SK-N-SH (cell line): ENCODE measurements around the gene METTL24. TPM values are rescaled to one million over a fixed set of nuclear protein-coding genes. Genes with fewer than 3 reads are reported as not detected.

Experiments
- CTCF ChIA-PET: fragments of 300-600, 350-600 bp; formaldehyde crosslinking; extraction: SDS; loops from one replicate; lab custom pipeline; 2021; lab: Yijun Ruan, JAX
- POLR2A ChIA-PET: fragments of 350-600 bp; sonication (Branson Sonifier 250); formaldehyde crosslinking; extraction: SDS; loops from one replicate; lab custom pipeline; 2020; ENCODE audit warnings: antibody characterized with exemption, inconsistent platforms; lab: Yijun Ruan, JAX
- DNase-seq: peaks from one replicate; pipeline ENCODE4 v3.0.0; 2012
- H2AFZ ChIP-seq: fragments of 200-600 bp; sonication (generic); 2 replicates; pipeline ENCODE4 v1.8.1; 2016; ENCODE audit warnings: antibody characterized with exemption, mild to moderate bottlenecking, low read depth
- H3F3A ChIP-seq: fragments of 200-600 bp; sonication (generic); replicated peaks from 2 replicates; pipeline ENCODE3; 2016; ENCODE audit warnings: antibody characterized with exemption, mild to moderate bottlenecking; ENCODE audit not compliant: insufficient read depth
- H3K27ac ChIP-seq, 2 experiments: fragments of 200-500 bp in 1 of 2; fragments of 200-600 bp in 1 of 2; sonication (Bioruptor generic) in 1 of 2; sonication (generic), shearing (Covaris generic) in 1 of 2; 2 replicates each; pipeline versions ENCODE4 v1.5.1 to v1.6.1; 2014 to 2016; ENCODE audit warnings: low read depth in 2 of 2, inconsistent platforms in 1 of 2, low read length in 1 of 2, mild to moderate bottlenecking in 1 of 2, mixed read lengths in 1 of 2
- H3K27me3 ChIP-seq: fragments of 200-600 bp; sonication (generic), shearing (Covaris generic); 2 replicates; pipeline ENCODE4 v1.6.1; 2016; ENCODE audit warnings: mixed run types; ENCODE audit not compliant: insufficient read depth
- H3K36me3 ChIP-seq, 2 experiments: fragments of 200-500 bp in 1 of 2; fragments of 200-600 bp in 1 of 2; sonication (Bioruptor generic) in 1 of 2; sonication (generic) in 1 of 2; replicated peaks in 1 of 2; 2 replicates each; pipeline versions ENCODE3 to v1.5.1; 2014 to 2016; ENCODE audit warnings: low read length in 1 of 2, mild to moderate bottlenecking in 1 of 2; ENCODE audit not compliant: insufficient read depth in 2 of 2, control insufficient read depth in 1 of 2
- H3K4me1 ChIP-seq, 2 experiments: fragments of 200-500 bp in 1 of 2; fragments of 200-600 bp in 1 of 2; sonication (Bioruptor generic) in 1 of 2; sonication (generic), shearing (Covaris generic) in 1 of 2; 2 replicates each; pipeline versions ENCODE4 v1.5.1 to v1.6.1; 2014 to 2016; ENCODE audit warnings: low read depth in 1 of 2, low read length in 1 of 2, mixed run types in 1 of 2; ENCODE audit not compliant: insufficient read depth in 2 of 2, control insufficient read depth in 1 of 2
- H3K4me2 ChIP-seq: fragments of 200-600 bp; sonication (generic), shearing (Covaris generic); 2 replicates; pipeline ENCODE4 v1.6.1; 2017; ENCODE audit warnings: mixed run types
- H3K4me3 ChIP-seq, 2 experiments: fragments of 200-500 bp in 1 of 2; fragments of 200-600 bp in 1 of 2; sonication (Bioruptor generic) in 1 of 2; sonication (generic), shearing (Covaris generic) in 1 of 2; 2 replicates each; pipeline versions ENCODE4 v1.5.1 to v1.8.1; 2014 to 2016; ENCODE audit warnings: low read depth in 2 of 2, inconsistent platforms in 1 of 2, low read length in 1 of 2, mild to moderate bottlenecking in 1 of 2, mixed read lengths in 1 of 2, moderate library complexity in 1 of 2
- H3K79me2 ChIP-seq: fragments of 200-600 bp; sonication (generic); 2 replicates; pipeline ENCODE4 v1.8.1; 2017; ENCODE audit warnings: mild to moderate bottlenecking; ENCODE audit not compliant: insufficient read depth
- H3K9ac ChIP-seq: fragments of 200-600 bp; sonication (generic); 2 replicates; pipeline ENCODE4 v1.6.1; 2017; ENCODE audit warnings: mixed run types
- H3K9me2 ChIP-seq: fragments of 200-600 bp; sonication (generic); 2 replicates; pipeline ENCODE4 v1.6.1; 2017; ENCODE audit warnings: mixed run types
- H3K9me3 ChIP-seq: fragments of 200-600 bp; sonication (generic); 2 replicates; pipeline ENCODE4 v1.6.1; 2017; ENCODE audit warnings: mixed run types, mild to moderate bottlenecking, moderate library complexity
- H4K20me1 ChIP-seq: fragments of 200-600 bp; sonication (generic); 2 replicates; pipeline ENCODE4 v1.6.1; 2017; ENCODE audit warnings: mild to moderate bottlenecking, mixed run types; ENCODE audit not compliant: insufficient read depth
- FOSL2 ChIP-seq: IDR thresholded peaks from 2 replicates; pipeline ENCODE4 v1.4.0; 2012; ENCODE audit warnings: low read depth, mild to moderate bottlenecking, moderate library complexity, borderline replicate concordance
- MXI1 ChIP-seq: IDR thresholded peaks from 2 replicates; pipeline ENCODE4 v1.6.1; 2012; ENCODE audit warnings: mild to moderate bottlenecking, low read depth, low read length, improper control_type of control experiment
- NFIC ChIP-seq: IDR thresholded peaks from 2 replicates; pipeline ENCODE4 v1.4.0; 2012; ENCODE audit warnings: borderline replicate concordance
- RAD21 ChIP-seq: IDR thresholded peaks from 2 replicates; pipeline ENCODE4 v1.6.1; 2012; ENCODE audit warnings: mild to moderate bottlenecking, low read length
- RCOR1 ChIP-seq: fragments of 150-350 bp; IDR thresholded peaks from 2 replicates; pipeline ENCODE4 v1.6.1; 2017; ENCODE audit warnings: antibody characterized with exemption, low read length
- REST ChIP-seq: IDR thresholded peaks from 2 replicates; pipeline ENCODE4 v1.6.1; 2012; ENCODE audit warnings: mild to moderate bottlenecking, low read depth, low read length, moderate library complexity
- RFX5 ChIP-seq: IDR thresholded peaks from 2 replicates; pipeline ENCODE4 v1.6.1; 2012; ENCODE audit warnings: mild to moderate bottlenecking, improper control_type of control experiment, low read length
- SIN3A ChIP-seq: IDR thresholded peaks from 2 replicates; pipeline ENCODE4 v1.6.1; 2012; ENCODE audit warnings: low read depth, mild to moderate bottlenecking, low read length, moderate library complexity, borderline replicate concordance
- SMC3 ChIP-seq: IDR thresholded peaks from 2 replicates; pipeline ENCODE4 v1.6.1; 2012; ENCODE audit warnings: low read depth, low read length, improper control_type of control experiment
- WGBS: methylation state at CpG from one replicate; pipeline ENCODE4 v1.1.6; 2017; ENCODE audit warnings: low lambda C conversion rate; 5-methylcytosine and 5-hydroxymethylcytosine counted together
- polyA plus RNA-seq, 3 experiments: library from polyadenylated mRNA; depleted of rRNA; stranded (reverse); fragments of >200 nt; gene quantifications; 2 replicates each; pipeline ENCODE4 v1.2.3, GENCODE V29; 2012
- TF ChIP-seq, protein P1 (sequence below): IDR thresholded peaks from 2 replicates; pipeline ENCODE4; 2012

METTL24 gene
- polyA plus RNA-seq, 1 of the 3 experiments (the other 2 are of a cell fraction): not detected

- H3K36me3 ChIP-seq: no peaks in the 10 kb centered on the region
- no peaks in the 10 kb centered on the region for H3K79me2 ChIP-seq
- H3K4me1 ChIP-seq: no peaks in the 10 kb centered on the region
- DNase-seq: no peak
- H2AFZ ChIP-seq: no peak overlapping the region
- H3F3A ChIP-seq: no peaks in the 10 kb centered on the region
- H4K20me1 ChIP-seq: no peaks in the 10 kb centered on the region
- H3K9ac ChIP-seq: no peak overlapping the region
- no peak overlapping the region for H3K27ac ChIP-seq
- no peak overlapping the region for H3K4me3 ChIP-seq
- no peak overlapping the region for H3K4me2 ChIP-seq
- TF ChIP-seq RCOR1: no peak
- TF ChIP-seq SIN3A: no peak
- TF ChIP-seq, protein P1, sequence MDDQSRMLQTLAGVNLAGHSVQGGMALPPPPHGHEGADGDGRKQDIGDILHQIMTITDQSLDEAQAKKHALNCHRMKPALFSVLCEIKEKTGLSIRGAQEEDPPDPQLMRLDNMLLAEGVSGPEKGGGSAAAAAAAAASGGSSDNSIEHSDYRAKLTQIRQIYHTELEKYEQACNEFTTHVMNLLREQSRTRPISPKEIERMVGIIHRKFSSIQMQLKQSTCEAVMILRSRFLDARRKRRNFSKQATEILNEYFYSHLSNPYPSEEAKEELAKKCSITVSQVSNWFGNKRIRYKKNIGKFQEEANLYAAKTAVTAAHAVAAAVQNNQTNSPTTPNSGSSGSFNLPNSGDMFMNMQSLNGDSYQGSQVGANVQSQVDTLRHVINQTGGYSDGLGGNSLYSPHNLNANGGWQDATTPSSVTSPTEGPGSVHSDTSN: no peak
- TF ChIP-seq, all 33 proteins: peak for 0
- no peaks in the 10 kb centered on the region for H3K9me2 ChIP-seq
- ChIA-PET CTCF (interaction anchor here (0.7 kb wide), 1 partner anchor 51 kb away, joined by 3 read pairs; no protein-coding TSS in a partner anchor), POLR2A (no interaction called here)
- WGBS: 51% methylated on average over 3 of the region's 3 CpGs
- H3K9me3 ChIP-seq: no peaks in the 10 kb centered on the region
- no peaks in the 10 kb centered on the region for H3K27me3 ChIP-seq
Observed at GRCh38 chr6:110265273-110265672, 92.9 kb downstream of the METTL24 start.

DNA sequence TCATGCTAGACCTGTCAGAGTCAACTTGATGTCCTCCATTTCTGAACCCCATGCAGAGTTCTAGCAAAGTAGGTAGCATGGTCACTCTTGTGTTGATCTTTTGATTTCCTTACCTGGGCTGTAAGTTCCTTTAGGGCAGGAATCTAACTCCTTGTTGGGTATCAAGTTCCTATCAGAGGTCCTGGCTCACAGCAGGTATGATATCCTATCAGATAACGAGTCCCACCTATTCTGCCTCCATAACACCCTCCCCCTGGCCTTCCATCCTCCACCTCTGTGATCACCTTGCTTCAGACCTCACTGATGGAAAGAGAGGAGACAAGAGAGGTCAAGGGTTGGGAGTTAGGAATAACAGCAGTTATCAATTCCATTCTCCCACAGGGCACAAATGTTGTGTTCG lies 101.8 kb downstream of the METTL24 start:
- Histone ChIP-seq H4K20me1 (no peaks in the 10 kb centered on the region), H3K9me2 (no peaks in the 10 kb centered on the region), H3K9ac (no peak overlapping the region), H3K4me3 (no peak overlapping the region), H3F3A (no peaks in the 10 kb centered on the region), H2AFZ (no peak overlapping the region), H3K4me2 (no peak overlapping the region), H3K36me3 (no peaks in the 10 kb centered on the region), H3K27ac (no peak overlapping the region), H3K79me2 (no peaks in the 10 kb centered on the region), H3K9me3 (no peaks in the 10 kb centered on the region), H3K4me1 (no peaks in the 10 kb centered on the region), H3K27me3 (no peaks in the 10 kb centered on the region)
- ChIA-PET POLR2A (no interaction called here), CTCF (no interaction called here)
- TF ChIP-seq SMC3: no peak
- DNase-seq: no peak
- WGBS: 39% methylated on average over 2 of the region's 2 CpGs

DNA sequence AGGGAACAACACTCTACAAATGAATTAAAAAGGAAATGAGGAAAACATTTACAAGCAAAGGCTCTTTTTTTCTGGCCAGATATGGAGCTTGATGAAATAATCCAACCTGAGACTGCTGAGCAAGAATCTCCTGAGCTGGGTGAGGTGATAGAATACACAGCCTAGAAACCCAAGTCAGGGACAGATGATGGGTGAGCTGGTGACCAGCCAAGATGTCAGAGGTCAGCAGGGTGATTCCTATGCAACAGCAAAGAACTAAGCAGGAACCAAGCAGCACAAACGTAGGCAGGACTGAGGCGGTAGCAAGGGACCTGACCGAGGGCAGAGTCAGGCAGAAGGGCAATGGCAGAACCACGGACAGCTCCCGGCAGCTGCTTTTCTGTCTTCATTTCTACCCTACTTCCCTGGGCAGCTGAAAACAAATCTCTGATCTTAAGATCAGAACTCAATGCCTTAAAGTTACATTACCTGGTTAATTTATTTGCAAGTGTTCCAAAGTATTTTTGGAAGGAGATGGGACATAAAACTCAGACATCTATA lies 102.9 kb downstream of the METTL24 start:
- WGBS: 75% methylated on average over 5 of the region's 5 CpGs
- Histone ChIP-seq H3K27ac (no peak overlapping the region), H4K20me1 (no peaks in the 10 kb centered on the region), H3K9me3 (no peaks in the 10 kb centered on the region), H2AFZ (no peak overlapping the region), H3K9ac (no peak overlapping the region), H3K36me3 (no peaks in the 10 kb centered on the region), H3F3A (no peaks in the 10 kb centered on the region), H3K79me2 (no peaks in the 10 kb centered on the region), H3K4me2 (no peak overlapping the region), H3K4me3 (no peak overlapping the region), H3K27me3 (no peaks in the 10 kb centered on the region), H3K9me2 (no peaks in the 10 kb centered on the region), H3K4me1 (no peaks in the 10 kb centered on the region)
- TF ChIP-seq RAD21 (no peak), FOSL2 (no peak), MXI1 (no peak), NFIC (no peak), RFX5 (no peak), REST (peak; percentile 98)
- no peak for DNase-seq
- ChIA-PET CTCF (interaction anchor here (0.9 to 1.0 kb wide), 2 partner anchors 45 to 102 kb away, joined by 3 to 4 read pairs; no protein-coding TSS in a partner anchor), POLR2A (interaction anchor here (0.6 to 1.3 kb wide), 2 partner anchors 40 to 76 kb away, joined by 3 to 4 read pairs; partner anchors contain the start of gene WASF1)
